ENCODE measurements around the gene CXCL8.

CXCL8 gene

GRCh38 chr4:73759357-73759756 is 19.0 kb downstream of the CXCL8 start:
- no peak for TF ChIP-seq CTCF (IDR thresholded peaks at IDR 0.05; ENCODE audit: control insufficient read depth, insufficient read depth, low read depth, low read length, missing control alignments)
- no peak overlapping the region for H3K4me3 ChIP-seq (ENCODE audit: control insufficient read depth, low read depth, low read length)
- DNase-seq (ENCODE audit: low read depth): no peak

- no peak for DNase-seq (ENCODE audit: low read depth)
- no peak for TF ChIP-seq CTCF (IDR thresholded peaks at IDR 0.05; ENCODE audit: control insufficient read depth, insufficient read depth, low read depth, low read length, missing control alignments)
- no peak overlapping the region for H3K4me3 ChIP-seq (ENCODE audit: control insufficient read depth, low read depth, low read length)
Measured at GRCh38 chr4:73761856-73762255, 21.5 kb downstream of the CXCL8 start.

GRCh38 chr4:73762409-73762808 is 22.0 kb downstream of the CXCL8 start:
- H3K4me3 ChIP-seq (ENCODE audit: control insufficient read depth, low read depth, low read length): no peak overlapping the region
- no peak for DNase-seq (ENCODE audit: low read depth)
- no peak for TF ChIP-seq CTCF (IDR thresholded peaks at IDR 0.05; ENCODE audit: control insufficient read depth, insufficient read depth, low read depth, low read length, missing control alignments)

- DNase-seq (ENCODE audit: low read depth): no peak
- H3K4me3 ChIP-seq (ENCODE audit: control insufficient read depth, low read depth, low read length): no peak overlapping the region
- no peak for TF ChIP-seq CTCF (IDR thresholded peaks at IDR 0.05; ENCODE audit: control insufficient read depth, insufficient read depth, low read depth, low read length, missing control alignments)
Measured at GRCh38 chr4:73763877-73764276, 23.5 kb downstream of the CXCL8 start.

- H3K4me3 ChIP-seq (ENCODE audit: control insufficient read depth, low read depth, low read length): no peak overlapping the region
- DNase-seq (ENCODE audit: low read depth): no peak
- no peak for TF ChIP-seq CTCF (IDR thresholded peaks at IDR 0.05; ENCODE audit: control insufficient read depth, insufficient read depth, low read depth, low read length, missing control alignments)
Measured at GRCh38 chr4:73764513-73764912, 24.1 kb downstream of the CXCL8 start.

GRCh38 chr4:73765296-73765695 is 24.9 kb downstream of the CXCL8 start:
- H3K4me3 ChIP-seq (ENCODE audit: control insufficient read depth, low read depth, low read length): no peak overlapping the region
- DNase-seq (ENCODE audit: low read depth): no peak
- TF ChIP-seq CTCF (IDR thresholded peaks at IDR 0.05; ENCODE audit: control insufficient read depth, insufficient read depth, low read depth, low read length, missing control alignments): no peak

- no peak for TF ChIP-seq CTCF (IDR thresholded peaks at IDR 0.05; ENCODE audit: control insufficient read depth, insufficient read depth, low read depth, low read length, missing control alignments)
- DNase-seq (ENCODE audit: low read depth): no peak
- H3K4me3 ChIP-seq (ENCODE audit: control insufficient read depth, low read depth, low read length): no peak overlapping the region
Measured at GRCh38 chr4:73770917-73771316, 30.5 kb downstream of the CXCL8 start.
